GM12872 (cell line): ENCODE measurements around the gene TPD52L1.

Experiments used
- CTCF ChIP-seq: IDR thresholded peaks from 3 replicates; pipeline ENCODE4 v1.5.1; 2011; ENCODE audit warnings: low read depth, mild to moderate bottlenecking, low read length, moderate library complexity; ENCODE audit not compliant: insufficient read depth

TPD52L1 gene

GRCh38 chr6:125201961-125202729 is 48.6 kb downstream of the TPD52L1 start:
- TF ChIP-seq CTCF: no peak

GRCh38 chr6:125203395-125203794 is 49.8 kb downstream of the TPD52L1 start:
- no peak for TF ChIP-seq CTCF

GRCh38 chr6:125205931-125206330 is 52.4 kb downstream of the TPD52L1 start:
- TF ChIP-seq CTCF: no peak

- no peak for TF ChIP-seq CTCF
Measured at GRCh38 chr6:125206389-125206788, 52.8 kb downstream of the TPD52L1 start.

GRCh38 chr6:125207956-125208355 is 54.4 kb downstream of the TPD52L1 start:
- TF ChIP-seq CTCF: no peak

GRCh38 chr6:125208625-125209249 is 55.2 kb downstream of the TPD52L1 start:
- no peak for TF ChIP-seq CTCF

GRCh38 chr6:125210667-125211066 is 57.1 kb downstream of the TPD52L1 start:
- no peak for TF ChIP-seq CTCF
